Stimulated activated CD8-positive, alpha-beta memory T cell treated with anti-CD3 and anti-CD28 coated beads, Interleukin-7, amount 100 ng/mL, for 48 hours (primary cell): ENCODE measurements around the gene MYRIP.
"Not testable (repeated sequence)": the region's sequence is repeated elsewhere in the genome, so short reads cannot be mapped to it uniquely, and the experiment has no call there.

Experiments used
- DNase-seq, 2 donors: peaks; one replicate each; pipeline ENCODE4 v3.0.0-alpha.2; 2020; ENCODE audit warnings: low read depth in 1 of 2; ENCODE audit errors: extremely low read depth in 1 of 2

The MYRIP gene

DNA sequence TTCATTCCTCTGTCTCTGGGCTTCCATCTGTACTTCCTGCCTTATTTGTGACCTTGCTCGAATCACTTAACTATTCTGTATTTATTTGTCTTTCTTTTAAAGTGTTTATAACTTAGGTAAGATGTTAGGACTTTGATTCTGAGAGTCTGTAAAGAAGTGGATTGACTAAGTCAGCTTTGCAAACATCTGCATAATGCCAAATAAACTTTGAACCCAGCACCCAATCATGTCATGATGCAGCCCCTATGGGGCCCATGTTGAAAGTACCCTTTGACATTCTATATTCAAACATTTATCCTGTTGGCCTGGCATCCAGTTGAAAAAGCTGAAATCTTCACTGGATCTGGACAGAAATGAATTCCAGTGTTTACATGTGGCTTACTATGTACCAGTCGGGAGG lies 3.8 kb upstream of the MYRIP start:
- no peak for DNase-seq

DNA sequence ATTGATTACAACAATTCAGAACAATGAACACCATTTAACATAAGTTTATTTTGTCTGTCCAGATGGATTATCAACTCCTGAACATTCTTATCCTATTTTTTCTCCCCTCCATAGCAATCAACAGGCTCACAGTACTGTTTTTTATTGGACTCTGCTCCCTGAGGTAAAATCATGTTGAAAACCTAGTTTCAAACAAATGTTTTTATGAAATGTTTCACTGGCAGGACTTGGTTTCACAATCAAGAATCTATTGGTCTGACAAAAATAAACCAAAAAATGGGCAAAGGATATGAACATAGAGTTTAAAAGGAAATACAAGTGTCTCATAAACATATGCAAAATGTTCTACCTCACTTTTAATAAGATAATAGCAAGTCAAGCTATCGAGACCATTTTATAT lies 2.6 kb upstream of the MYRIP start:
- DNase-seq, result no peak

DNA sequence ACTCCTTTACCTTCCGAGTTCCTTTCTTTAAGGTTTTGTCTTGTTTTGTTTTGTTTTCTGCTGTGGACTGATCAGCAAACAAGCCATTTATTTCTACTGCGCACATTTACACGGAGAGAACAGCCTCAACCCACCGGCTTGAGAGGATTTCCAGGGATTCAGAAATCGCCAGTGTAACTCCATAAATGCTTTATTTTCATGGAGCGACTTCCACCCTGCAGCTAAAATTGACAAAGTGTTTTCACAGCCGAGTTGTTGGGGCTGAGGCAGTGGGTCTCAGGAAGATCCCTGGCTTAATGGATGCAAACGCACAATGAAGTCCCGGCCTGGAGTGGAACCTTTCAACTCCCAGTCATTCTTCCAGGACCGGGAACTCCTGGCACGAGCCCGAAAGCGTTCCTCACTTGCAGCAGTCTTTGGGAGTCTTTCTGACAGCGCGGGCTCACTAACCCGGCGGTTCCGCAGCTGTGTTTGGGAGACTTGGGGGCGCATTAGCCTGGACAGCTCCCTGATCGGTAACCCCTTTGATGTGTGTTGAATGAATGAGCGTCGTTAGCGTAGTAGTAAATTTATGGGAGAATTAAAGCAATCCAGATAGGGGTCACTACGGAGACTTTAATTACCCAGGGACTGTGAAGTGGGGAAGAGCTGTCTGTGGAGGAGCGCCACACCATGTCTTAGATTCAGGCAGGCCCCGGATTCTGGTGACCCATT lies 785 bp upstream of the MYRIP start:
- no peak for DNase-seq

DNA sequence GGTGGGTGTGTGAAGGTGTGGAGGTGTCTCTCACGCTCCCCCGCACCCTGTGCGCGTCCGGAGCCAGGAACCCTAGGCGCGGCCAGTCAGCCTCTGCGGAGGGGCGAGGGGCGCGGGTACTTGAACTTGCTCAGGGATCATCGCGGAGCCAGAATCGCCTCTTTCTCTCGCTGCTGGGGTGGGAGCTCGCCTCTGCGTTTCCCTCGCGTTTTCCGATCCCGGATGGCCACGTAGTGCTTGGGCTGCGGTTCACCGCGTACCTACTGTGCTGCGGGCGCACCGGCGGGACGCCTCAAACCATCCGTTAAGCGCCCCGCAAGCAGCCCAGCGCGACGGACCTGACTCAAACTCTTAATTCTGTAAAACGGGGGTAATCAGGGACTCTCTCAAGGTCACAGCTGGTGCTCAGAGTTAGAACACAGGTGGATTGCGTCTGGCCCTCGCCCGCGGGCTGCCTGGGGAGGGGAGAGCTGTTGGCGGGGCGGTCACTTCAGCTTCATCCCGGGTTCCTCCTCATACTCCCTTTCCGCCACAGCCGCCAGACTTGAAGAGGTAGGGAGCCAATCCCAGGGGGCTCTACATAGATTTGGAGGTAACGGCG lies 686 bp downstream of the MYRIP start:
- DNase-seq, result no peak

DNA sequence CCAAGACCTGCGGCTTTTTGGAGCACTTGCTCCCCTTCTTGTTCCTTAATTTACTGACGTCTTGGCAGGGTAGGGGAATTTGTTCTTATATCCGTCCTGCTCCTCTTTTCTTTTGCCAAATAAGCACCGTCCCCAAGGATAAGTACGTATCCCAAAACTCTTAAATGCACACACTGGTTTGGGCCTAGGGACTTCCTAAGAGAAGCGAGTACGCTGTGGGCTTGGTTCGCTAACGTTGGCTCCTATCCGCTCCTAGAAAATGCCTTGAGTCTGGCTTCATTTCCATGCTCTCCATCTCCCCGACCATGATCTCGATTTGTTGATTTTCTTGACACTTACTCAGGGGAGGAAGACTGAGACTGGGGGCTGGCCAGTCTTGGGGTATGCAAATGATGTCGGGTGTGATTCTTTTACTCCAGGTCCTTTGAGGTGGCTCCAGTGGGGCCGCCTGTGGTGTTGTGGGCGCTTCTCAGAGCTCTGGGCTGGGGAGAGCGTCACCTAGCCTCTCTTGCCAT lies 1.3 kb downstream of the MYRIP start:
- no peak for DNase-seq

DNA sequence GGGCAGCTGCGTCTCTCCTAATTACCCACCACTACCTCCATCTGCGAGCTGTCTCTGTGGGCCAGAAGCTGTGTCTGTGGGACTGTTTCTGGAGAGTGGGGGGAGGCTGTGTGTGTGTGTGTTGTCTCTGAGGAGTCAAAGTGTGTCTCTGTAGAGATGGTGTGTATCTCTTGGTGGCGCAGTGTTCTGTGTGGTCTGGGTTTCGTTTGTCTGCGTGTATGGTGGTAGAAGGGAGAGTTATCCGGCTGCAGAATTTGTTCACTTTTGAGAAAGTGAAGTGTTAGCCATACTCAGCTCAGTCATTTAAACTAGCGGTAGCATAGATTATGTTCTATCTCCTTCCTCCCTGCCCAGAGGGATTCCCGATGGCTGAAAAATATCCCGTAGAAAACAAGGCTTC lies 2.2 kb downstream of the MYRIP start:
- no peak for DNase-seq

DNA sequence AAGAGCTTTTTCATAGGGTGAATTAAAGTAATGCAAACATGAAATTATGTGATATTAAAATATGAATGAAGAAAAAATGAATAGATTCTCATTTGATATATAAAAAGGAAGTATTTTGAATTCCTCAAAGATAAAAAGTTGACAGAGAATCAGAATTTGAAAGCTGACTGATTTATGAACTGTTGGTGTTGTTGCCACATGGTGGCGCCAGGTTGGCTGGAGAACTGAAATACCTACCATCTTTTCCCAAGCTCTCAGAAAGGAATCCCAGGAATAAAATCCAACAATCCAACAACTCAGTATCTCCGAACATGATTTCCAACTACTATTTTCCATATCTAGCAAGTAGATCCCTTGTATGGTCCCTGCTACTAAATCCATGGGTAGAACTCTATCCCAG lies 3.1 kb downstream of the MYRIP start:
- DNase-seq, result no peak

DNA sequence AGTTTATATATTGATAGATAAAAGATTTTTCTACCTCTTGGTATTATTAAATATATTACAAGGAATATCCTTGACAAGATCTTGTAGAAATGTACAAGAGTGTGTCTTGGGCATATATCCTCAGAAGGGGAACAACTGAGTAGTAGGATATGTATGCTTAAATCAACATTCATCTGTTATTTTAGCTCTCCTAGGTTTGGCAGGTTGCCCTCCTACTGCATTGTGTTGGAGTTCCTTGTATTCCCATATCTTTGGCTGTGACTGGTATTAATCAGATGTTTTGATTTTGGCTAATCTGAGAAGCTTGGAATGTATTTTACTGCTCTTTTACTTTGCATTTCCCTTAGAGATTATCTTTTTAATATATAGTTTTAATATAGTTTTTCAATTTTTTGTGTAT lies 4.6 kb downstream of the MYRIP start:
- no peak for DNase-seq

DNA sequence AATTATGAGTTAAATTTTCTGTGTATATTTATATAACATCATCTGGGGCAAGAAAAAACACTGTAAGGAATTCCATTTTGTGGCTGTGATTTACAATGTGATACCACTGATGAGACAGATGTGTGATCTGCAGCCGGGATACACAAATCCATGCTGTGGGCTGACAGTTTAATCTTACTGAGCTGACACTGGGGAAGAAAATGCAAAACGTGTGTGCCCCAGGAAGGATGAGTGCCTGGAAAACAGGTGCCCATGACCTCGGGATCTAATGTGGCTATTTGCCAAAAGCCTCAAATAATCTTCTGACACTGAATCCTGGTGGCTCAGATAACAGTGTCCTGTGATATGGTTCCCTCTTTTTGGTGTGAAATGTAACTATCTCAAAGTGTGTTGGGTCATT lies 10.5 kb downstream of the MYRIP start:
- no peak for DNase-seq

DNA sequence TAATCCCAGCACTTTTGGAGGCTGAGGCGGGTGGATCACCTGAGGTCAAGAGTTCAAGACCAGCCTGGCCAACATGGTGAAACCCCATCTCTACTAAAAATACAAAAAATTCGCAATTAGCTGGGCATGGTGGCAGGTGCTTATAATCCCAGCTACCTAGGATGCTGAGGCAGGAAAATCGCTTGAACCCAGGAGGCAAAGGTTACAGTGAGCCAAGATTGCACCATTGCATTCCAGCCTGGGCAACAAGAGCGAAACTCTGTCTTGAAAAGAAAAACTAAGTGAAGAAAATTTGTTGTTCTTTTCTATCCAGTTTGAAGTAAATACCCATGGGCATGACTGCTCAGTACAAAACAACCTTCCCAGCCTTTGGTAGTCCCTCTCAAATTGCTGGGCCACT lies 24.4 kb downstream of the MYRIP start:
- not testable (repeated sequence) for DNase-seq

DNA sequence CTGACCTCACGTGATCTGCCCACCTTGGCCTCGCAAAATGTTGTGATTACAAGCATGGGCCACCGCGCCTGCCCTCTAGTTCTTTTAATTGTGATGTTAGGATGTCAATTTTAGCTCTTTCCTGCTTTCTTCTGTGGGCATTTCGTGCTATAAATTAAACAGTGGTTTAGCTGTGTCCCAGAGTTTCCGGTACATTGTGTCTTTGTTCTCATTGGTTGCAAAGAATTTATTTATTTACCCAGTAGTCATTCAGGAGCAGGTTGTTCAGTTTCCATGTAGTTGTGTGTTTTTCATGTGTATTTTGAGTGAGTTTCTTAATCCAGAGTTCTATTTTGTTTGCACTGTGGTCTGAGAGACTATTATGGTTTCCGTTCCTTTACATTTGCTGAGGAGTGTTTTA lies 30.1 kb downstream of the MYRIP start:
- DNase-seq, result no peak

DNA sequence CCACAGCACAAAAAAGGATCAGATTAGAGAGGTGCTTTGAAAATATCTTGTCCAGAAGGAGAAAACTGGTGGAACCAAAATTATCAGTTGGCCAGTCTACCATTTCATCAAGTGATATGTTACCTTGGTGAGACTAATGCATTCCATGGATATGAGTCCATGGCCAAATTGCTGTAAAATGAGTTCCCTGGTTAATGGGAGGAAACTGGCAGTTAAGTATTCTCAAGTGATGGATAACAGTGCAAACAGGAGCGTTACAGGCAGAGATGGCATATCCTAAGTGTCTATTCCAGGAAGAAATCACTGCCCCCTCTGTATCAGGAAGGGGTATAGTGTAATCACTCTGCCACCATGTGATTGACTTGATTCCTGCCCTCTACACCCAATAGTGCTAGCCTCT lies 34.0 kb downstream of the MYRIP start:
- DNase-seq, result no peak

DNA sequence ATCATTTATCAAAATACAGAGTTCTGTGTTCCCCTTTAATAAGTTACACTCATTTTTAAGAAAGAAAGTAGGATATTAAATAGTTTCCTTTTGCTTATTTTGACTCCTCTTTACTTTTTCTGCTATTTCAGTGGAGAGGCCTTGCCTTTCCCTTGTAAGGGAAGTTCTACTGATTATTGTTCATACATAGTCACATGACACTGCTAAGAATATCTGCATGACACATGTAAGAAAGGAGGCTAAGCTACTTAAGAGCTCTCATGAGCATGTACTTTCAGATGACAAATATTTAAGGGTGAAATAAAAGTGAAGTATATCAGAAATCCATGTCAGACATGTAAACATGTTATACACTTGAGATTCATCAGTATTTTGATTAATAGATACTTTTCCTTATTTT lies 39.0 kb downstream of the MYRIP start:
- no peak for DNase-seq

DNA sequence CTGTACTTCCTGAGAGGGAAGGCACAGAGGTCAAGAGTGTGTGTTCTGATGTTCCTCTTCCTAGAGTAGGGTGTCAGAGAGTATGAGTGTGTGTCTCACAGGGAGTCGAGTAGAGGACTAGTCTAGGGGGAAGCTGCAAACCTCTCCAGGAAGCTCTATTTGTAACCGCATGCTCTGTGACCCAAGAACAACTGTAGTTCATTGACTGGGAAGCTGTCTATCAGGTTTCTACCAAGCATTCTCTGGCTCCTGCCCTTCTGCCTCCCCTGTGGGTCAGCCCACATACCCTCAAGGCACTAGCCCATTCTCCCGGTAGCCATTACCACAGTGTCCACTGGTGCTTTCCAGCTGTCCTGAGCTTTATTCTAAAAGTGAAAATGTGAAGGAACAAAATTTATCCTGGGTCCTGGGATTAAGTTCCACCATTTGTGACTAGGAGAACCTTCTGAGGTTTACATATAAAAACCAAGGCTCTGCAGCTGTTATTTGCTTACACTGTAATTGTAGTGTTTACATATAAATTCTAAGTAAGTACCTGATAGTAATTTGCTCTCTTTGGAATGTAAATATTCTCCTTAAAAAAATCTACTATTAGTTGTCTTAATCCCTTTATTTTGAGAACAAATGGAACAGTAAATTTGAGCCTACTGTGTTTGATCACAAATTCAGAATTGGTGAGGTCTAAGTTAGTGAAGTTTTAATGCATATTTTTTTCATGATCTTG lies 40.7 kb downstream of the MYRIP start:
- no peak for DNase-seq

DNA sequence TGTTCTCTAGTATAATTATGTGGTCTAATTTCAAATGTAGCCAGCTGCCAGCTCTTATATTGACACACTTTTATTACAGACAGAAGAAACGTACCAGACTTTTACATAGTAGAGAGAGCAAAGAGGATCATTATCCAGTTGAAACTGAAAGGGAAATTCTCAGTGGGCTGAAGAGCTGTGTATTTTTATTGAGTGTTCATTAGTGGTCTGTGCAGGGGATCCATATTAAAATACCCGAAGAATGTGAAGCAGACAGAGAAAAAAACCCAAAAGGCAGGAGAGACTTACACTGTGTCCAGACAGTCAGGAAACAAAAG lies 41.3 kb downstream of the MYRIP start:
- DNase-seq, result no peak

DNA sequence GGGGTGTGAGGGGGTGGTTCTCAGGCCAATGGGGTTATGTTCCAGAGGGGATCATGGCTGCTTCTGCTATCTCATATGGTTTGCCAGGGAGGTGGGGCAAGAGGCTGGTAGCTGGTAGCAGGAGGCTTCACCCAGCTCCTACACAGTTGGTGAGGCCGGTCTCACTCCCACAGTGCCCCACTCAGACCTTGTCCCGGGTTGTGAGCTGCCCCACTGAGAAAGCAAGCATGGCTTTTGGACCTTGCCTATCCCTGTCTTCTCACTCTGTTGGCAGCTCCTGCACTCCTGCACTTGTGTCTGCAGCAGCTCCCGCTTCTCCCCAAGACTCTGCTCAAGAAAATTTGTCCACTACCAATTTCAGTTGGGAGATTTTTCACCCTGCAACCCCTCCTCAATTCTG lies 46.1 kb downstream of the MYRIP start:
- no peak for DNase-seq

DNA sequence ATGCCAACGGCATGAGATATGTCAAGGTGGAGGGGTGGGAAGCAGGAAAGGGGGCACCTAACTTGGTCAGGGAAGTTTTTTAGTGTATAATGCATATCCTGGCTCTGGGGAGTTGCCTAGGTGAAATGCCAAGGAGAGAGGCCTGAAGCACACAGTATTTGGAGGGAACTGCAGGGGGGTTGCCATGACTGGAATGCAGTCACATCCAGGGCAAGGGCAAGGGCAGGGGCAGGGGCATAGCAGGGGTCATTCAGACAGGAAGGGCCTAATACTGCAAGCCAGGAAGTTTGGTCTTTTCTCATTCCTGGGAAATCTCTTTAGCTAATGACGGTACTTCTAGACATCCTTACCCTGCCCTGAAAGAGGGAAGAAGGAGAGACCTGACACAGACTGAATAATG lies 60.5 kb downstream of the MYRIP start:
- DNase-seq, result no peak

DNA sequence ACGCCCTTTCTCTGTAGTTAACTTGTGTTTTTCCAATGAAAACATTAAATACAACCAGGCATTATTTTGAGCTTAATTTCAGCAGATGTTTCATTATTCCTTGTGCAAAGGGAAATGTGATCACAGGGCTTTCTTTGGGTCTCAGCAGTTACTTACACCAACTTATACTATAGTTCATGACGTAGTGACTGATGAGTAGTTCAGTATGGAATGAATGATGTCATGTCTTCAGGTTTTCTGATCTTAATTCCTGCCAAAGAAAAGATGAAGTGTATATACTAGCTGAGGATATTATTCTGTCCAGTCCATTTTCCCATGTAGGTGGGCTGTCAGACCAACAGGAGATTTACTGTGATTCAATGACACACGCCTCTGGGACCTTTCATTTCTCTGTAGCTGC lies 61.3 kb downstream of the MYRIP start:
- no peak for DNase-seq

DNA sequence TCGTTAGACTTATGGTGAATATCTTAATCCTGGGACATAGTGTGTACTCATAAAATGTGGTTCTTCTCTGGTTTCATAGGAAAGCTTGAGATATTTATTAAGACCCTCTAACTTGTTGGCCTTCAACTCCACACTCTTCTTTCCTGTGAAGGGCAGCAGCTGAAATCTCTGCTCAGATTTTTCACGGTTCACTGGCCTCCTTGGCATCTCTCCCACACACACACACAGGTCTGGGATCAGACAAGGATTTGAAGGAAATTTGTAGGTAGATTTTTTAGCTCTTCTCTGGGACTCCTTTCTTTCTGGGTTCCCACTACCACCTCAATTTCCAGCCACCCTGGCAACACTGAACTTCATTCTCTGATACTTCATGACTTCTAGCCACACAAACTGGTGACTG lies 70.2 kb downstream of the MYRIP start:
- no peak for DNase-seq

DNA sequence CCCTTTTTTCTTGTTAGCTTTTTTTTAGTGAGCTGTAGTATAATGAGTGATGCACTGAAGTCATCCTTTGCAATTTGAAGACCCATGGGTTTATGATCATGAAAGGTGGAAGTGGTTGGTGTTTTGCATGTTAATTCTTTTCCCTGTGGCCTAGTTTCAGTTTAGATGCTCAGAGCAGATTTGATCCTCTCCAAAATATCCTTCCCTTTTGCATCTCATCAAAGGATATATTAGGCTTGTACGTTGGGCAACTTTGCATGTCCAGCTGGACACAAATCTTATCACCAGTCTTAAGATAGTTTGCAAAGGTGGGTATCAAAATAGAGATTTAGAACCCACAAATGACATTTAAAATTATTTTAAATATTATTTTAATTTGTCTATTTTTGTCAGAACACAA lies 72.7 kb downstream of the MYRIP start:
- DNase-seq, result no peak

DNA sequence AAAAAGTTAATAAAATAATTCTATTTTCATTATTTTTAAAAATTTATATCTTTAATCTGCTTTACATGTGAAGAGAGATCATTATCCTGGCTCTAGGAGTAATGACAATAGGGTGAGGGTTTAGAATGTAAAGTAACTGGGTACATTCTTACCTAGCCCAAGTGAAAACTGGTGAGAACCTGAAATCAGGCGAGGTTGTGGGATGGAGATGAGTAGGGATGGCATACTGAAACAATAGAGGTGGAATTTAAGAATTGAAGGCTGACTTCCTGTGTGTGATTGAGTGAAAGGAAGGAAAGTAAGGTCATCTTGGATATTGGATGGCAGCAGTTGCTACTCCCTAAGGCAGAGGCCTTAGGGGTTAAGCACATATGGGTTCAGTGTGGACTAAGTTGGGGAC lies 82.7 kb downstream of the MYRIP start:
- no peak for DNase-seq

DNA sequence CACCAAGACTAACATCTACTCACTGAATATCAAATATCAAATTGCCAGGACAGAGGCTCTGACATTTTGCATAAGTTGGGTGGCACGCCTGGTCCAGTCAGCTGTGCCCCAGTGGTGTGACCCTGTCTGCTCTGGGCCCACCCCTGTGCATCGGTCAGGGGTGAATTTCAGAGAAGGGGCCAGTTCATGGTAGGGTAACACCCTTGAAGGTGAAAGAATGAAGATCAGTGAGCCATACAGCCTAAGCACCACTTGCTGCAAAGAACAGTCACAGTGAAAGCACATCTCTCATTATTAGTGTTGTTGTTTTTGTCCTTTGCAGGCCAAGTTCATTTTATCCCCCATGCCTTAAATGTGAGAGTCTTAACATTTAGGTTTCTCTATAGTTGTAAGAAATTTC lies 86.8 kb downstream of the MYRIP start:
- no peak for DNase-seq
